HG03378 (cell line): ENCODE data around the gene GFRAL.

Experiments used
- ATAC-seq: cut with Tn5 transposase; IDR thresholded peaks from one replicate; pipeline ENCODE4 v1.9.1; 2021; ENCODE audit warnings: mild to moderate bottlenecking, moderate library complexity; ENCODE audit not compliant: unreplicated experiment

The GFRAL gene

DNA sequence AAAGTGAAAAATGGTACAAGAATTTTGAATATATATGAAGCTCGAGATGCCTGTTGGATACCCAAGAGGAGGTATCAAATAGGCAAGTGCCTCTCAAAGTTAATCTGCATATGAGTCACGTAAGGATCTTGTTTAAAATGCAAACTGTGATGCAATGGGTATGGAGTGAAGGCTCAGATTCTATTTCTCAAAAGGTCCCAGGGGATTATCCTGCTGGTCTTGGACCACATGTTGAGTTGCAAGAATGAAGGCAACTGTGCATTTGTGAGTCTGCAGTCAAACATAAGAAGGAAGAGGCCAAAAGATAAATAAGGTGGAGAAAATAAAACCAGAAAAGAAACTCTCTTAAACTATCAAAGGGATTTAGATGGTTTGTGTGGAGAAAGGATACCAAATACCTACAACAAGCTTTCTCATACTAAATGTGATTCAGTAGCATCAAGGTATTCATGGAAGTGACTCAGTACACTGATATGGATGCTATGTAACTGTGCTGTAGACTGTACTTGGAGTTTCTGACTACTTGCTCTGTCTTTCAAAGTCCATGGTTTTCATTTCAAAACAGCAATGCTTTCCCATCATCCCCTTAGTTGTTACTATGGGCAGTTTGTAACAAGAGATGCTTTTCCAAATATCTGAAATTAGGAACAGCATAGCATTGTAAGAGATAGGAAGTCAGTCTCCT lies 106.3 kb downstream of the GFRAL start:
- no peak for ATAC-seq

DNA sequence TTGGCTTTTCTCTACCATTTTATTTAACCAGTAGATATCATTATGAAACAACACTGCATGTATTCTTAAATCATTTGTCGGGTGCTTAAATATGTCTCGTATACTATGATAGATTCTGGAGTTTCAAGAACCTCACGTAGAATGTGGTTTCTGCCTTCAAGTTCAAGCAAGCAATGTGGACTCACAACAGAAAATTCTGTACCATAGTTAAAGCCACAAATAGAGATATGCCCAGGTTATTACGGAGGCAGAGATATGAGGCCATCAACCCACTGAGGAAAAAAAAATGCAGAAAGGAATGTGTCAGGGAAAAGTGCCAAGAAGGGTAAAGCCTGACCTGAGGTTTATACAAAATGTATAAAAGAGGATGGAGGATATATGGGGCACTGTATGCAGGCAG lies 109.9 kb downstream of the GFRAL start:
- ATAC-seq: no peak

DNA sequence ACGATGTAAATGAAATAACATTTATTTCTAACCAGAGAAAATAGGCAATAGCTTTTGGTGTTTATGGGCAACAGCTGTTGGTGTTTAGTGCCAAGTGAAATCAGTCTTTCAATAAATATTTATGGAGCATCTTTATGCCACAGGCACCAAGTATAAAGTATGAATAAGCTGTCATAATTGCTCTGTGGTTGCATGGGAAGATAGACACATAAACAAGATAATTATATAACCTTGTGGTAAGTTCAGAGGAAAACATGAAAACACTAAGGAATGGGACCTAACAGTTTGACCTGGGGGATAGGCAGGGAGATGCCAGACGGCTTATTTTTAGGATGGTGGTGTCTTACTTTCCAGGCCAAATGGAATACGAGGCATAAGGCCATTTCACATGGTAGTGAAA lies 110.9 kb downstream of the GFRAL start:
- no peak for ATAC-seq

DNA sequence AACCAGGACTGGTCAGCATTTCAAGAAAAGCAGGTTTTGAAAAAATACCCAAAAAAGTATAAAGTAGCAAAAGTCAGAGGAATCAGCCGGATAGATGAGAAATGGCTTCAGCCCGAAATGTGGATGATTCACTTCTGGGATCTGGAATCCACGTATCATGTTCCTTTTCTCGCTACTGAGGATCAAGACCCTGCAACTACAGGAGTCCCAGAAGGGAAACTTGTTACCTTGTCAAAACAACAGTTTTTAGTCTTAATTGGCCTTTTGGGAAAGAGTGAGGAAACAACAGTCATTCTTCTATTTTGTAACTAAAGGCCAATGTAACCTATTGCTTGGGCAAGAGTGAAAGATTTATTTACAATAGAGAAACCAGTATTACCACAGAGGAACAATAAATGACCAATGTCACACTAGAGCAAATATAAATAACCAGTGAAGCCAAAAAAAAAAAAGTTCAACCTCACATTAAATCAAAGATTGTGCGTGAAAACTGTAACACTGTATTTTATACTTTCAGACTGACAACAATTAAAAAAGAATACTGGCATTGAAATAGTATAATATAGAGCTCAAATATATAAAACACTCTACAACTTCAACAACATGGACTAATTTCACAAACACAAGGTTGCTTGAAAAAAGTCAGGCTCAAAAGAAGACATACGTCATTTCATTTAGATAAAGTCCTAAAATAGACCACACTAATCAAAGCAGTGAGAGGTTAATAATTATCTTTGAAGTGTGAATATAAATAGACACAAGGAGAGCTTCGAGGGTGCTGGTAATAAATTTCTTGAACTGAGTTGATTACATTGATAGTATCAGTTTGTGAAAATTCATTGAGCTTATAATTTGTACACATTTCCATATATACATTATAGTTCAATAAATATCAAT lies 116.2 kb downstream of the GFRAL start:
- ATAC-seq: no peak

DNA sequence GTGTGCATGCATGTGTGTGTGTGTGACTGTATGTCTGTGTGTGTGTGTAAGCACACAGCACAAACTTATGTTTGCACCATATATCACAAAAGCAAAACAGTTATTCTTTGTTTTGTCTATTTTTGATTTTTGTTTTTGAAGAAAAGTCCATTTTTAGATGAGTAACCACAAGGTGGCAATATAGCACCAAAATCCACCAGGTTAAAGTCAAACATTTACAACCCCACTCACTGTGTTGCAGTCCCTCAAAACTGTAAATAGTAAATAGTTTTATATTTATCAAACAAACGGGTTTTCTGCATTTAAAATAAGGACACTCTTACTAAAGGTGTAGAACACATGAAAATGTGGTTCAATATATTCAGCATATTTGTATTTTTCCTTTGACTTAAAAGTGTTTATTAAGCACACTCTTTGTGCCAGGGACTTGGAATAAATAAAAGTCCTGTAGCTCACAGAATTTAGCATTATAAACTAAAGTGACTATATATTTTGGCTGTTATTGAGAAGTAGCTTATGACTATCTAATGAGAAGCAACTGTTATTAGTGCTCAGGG lies 118.5 kb downstream of the GFRAL start:
- ATAC-seq: no peak

DNA sequence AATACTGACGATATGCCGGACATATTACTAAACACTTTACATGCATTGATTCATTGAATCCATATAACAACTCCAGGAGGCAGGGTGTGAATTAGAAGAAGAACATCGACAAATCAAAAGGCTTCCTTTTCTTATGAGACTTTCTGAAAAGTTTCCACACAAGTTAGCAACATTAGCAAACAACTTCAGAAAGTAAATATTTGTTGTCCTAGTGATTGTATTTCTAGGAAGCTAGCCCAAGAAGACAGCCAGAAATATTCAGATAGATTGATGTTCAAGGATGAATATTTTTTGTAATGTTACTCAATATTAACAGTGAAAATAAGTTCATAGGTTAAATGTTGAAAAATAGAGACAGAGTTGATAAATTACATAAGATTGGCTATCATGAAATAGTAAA lies 120.6 kb downstream of the GFRAL start:
- ATAC-seq: no peak

DNA sequence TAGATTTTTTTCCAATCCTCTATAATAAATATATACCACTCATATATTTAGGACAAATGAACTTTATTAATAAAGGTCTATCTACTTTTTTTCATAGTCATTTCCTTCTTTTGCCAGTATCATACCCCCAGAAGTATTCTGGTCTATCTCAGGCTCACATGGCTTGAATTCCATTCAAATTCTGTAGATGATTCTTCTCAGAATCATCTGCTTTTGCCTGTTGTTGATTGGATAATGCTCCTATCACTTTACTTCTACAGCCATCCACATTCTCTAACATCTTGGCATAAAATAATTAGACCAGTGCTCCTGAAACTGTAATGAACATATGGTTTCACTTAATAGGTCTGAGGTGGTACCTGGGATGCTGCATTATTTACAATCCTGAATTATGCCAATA lies 121.2 kb downstream of the GFRAL start:
- no peak for ATAC-seq

DNA sequence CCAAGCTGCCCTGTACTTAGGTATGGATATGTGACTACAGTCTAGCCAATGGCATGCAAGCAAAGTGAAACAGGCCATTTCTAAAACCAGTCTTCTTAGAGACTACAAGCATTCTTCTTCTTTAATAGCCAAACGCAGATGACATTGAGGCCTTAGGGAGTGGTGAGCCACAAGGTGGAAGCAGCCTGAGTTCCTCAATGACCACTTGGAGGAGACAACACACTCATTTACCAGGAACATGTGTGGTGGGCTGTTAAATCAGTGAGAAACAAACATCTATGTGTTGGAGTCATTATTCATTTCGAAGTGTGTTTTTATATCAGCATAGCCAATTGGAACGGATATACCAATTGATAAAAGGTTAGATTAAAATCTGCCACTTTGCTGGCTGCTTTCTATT lies 122.0 kb downstream of the GFRAL start:
- ATAC-seq: no peak

DNA sequence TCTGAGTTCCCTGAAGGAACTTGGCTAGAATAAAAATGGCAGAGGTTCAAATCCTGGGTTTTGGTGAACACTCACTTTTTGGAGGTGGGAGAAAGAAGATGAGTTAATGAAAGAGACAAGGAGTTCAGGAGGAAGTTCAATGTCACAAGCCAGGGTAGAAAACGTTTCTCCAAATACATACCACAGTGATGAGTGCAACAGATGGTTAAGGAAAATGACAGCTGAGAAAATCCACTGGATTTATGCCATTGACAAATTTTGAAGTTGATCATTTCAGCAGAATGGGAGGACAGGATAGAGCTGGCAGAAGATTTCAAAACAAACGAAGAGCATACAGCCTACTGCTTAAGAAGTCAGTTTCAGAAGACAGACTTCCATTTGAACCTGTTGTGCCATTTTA lies 122.7 kb downstream of the GFRAL start:
- ATAC-seq: no peak
